ENCODE results near the gene RCBTB1.

Gene RCBTB1

DNA sequence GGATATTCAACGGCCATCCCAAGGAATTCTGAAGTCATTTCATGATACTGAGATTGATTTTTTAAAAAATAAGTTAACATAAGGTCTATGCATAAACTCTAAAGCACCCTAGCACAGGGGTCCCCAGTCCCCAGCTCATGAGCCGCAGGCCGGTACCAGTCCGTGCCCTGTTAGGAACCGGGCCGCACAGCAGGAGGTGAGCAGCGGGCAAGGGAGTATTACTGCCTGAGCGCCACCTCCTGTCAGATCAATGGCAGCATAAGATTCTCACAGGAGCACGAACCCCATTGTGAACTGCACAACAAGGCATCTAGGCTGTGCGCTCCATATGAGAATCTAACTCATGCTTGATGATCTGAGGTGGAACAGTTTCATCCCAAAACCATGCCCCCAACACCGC is 31.0 kb downstream of the RCBTB1 start:
- no peak overlapping the region for H3K4me3 ChIP-seq (replicated peaks; ENCODE audit: low read depth, low read length)
- H3K36me3 ChIP-seq (ENCODE audit: control insufficient read depth, insufficient read depth, low read length) = no peaks in the 10 kb centered on the region; the same call in none of the 2 replicates
- no peak for DNase-seq (ENCODE audit: extremely low read depth, insufficient read length)
- TF ChIP-seq, protein P1, sequence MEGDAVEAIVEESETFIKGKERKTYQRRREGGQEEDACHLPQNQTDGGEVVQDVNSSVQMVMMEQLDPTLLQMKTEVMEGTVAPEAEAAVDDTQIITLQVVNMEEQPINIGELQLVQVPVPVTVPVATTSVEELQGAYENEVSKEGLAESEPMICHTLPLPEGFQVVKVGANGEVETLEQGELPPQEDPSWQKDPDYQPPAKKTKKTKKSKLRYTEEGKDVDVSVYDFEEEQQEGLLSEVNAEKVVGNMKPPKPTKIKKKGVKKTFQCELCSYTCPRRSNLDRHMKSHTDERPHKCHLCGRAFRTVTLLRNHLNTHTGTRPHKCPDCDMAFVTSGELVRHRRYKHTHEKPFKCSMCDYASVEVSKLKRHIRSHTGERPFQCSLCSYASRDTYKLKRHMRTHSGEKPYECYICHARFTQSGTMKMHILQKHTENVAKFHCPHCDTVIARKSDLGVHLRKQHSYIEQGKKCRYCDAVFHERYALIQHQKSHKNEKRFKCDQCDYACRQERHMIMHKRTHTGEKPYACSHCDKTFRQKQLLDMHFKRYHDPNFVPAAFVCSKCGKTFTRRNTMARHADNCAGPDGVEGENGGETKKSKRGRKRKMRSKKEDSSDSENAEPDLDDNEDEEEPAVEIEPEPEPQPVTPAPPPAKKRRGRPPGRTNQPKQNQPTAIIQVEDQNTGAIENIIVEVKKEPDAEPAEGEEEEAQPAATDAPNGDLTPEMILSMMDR (IDR thresholded peaks at IDR 0.05; ENCODE audit: insufficient read depth, low read length, poor library complexity, severe bottlenecking) = no peak
- no peaks in the 10 kb centered on the region for H3K27me3 ChIP-seq (replicated peaks; ENCODE audit: control insufficient read depth, insufficient read depth, low read length)

DNA sequence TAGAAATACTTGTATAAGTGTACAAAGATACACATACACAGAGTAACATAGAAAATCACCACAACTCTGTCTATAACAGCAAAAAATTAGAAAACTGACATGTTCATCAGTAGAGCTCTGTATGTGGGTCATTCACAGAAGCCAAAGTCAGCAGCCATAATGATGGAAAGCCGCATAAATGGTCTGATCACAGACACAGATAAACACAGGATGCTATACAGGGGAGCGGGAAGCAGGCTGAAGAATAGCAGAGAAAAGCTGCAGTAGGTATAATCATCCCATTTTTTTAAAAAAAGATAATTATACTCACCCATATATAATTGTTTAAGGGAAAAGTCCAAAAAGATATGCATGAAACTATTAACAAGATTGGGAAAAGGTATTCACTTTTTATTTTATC is 31.5 kb downstream of the RCBTB1 start:
- no peak for DNase-seq (ENCODE audit: extremely low read depth, insufficient read length)
- H3K36me3 ChIP-seq (ENCODE audit: control insufficient read depth, insufficient read depth, low read length) = no peaks in the 10 kb centered on the region; the same call in none of the 2 replicates
- H3K27me3 ChIP-seq (replicated peaks; ENCODE audit: control insufficient read depth, insufficient read depth, low read length) = no peaks in the 10 kb centered on the region
- TF ChIP-seq, protein P1 (IDR thresholded peaks at IDR 0.05; ENCODE audit: insufficient read depth, low read length, poor library complexity, severe bottlenecking) = no peak
- H3K4me3 ChIP-seq (replicated peaks; ENCODE audit: low read depth, low read length) = no peak overlapping the region

DNA sequence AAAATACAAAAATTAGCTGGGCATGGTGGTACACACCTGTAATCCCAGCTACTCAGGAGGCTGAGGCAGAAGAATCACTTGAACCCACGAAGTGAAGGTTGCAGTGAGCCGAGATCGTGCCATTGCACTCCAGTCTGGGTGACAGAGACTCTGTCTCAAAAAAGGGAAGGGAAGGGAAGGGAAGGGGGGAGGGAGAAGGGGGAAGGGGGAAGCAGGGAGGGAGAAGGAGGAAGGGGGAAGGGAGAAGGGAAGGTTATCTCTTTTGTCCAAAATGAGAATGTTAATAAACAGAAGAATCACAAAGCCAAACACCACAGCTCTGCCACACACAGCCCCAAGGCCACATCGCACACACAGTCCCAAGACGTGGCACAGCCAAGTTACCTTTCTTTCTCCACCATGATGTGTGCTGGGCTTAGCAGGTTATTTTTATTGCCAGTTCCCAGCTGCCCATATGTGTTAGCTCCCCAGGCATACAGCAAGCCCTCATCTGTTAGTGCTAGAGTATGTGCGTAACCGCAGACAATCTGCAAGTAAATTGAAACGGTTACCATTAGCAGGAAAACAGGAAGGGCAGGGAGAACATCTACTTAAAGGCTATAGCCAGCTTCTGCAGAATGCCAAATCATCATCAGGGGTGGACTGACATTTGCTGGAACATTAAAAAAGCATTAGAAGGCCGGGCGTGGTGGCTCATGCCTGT is 34.3 kb downstream of the RCBTB1 start:
- DNase-seq (ENCODE audit: extremely low read depth, insufficient read length) = no peak
- H3K36me3 ChIP-seq (ENCODE audit: control insufficient read depth, insufficient read depth, low read length) = no peaks in the 10 kb centered on the region; the same call in none of the 2 replicates
- no peaks in the 10 kb centered on the region for H3K27me3 ChIP-seq (replicated peaks; ENCODE audit: control insufficient read depth, insufficient read depth, low read length)
- TF ChIP-seq, protein P1 (IDR thresholded peaks at IDR 0.05; ENCODE audit: insufficient read depth, low read length, poor library complexity, severe bottlenecking) = no peak
- H3K4me3 ChIP-seq (replicated peaks; ENCODE audit: low read depth, low read length) = no peak overlapping the region

DNA sequence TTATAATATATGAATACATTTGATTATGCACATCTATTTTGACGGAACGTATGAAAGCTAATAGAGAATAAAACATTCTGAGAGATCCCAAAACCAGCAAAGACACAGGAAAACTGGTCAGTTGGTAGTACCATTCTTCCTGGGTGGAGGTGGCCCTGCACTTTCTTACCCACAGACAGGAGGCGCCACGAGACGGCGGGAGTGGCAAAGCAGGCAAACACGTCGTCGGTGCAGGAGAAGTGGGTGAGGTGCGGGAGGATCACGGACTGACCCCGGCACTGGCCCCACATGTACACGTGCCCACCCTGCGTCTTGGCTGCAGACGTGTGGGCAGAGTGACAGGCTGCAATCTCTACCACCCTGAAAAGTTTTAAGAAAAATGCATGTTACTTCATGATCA is 36.1 kb downstream of the RCBTB1 start:
- Histone ChIP-seq H3K4me3 (replicated peaks; ENCODE audit: low read depth, low read length) (no peak overlapping the region), H3K36me3 (ENCODE audit: control insufficient read depth, insufficient read depth, low read length) (no peaks in the 10 kb centered on the region; the same call in none of the 2 replicates), H3K27me3 (replicated peaks; ENCODE audit: control insufficient read depth, insufficient read depth, low read length) (no peaks in the 10 kb centered on the region)
- TF ChIP-seq, protein P1 (IDR thresholded peaks at IDR 0.05; ENCODE audit: insufficient read depth, low read length, poor library complexity, severe bottlenecking) = no peak
- no peak for DNase-seq (ENCODE audit: extremely low read depth, insufficient read length)

DNA sequence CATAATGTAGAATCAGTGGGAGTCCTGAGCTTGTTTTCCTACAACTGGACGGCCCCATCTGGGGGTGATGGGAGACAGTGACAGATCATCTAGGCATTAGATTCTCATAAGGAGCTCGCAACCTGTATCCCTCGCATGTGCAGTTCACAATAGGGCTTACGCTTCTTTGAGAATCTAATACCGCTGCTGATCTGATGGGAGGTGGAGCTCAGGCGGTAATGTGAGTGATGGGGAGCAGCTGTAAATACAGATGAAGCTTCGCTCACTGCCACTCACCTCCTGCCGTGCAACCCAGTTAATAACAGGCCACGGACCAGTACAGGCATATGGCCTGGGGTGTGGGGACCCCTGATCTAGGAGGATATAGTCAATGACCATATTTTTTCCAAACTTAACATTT is 38.8 kb downstream of the RCBTB1 start:
- no peaks in the 10 kb centered on the region for H3K27me3 ChIP-seq (replicated peaks; ENCODE audit: control insufficient read depth, insufficient read depth, low read length)
- no peak overlapping the region for H3K4me3 ChIP-seq (replicated peaks; ENCODE audit: low read depth, low read length)
- TF ChIP-seq, protein P1 (IDR thresholded peaks at IDR 0.05; ENCODE audit: insufficient read depth, low read length, poor library complexity, severe bottlenecking) = no peak
- no peaks in the 10 kb centered on the region; the same call in 1 of the 2 replicates for H3K36me3 ChIP-seq (ENCODE audit: control insufficient read depth, insufficient read depth, low read length)
- no peak for DNase-seq (ENCODE audit: extremely low read depth, insufficient read length)

Measured in GM06990 (cell line).